HG02623 (cell line): ENCODE measurements around the gene TLN1.

Experiments used
- ATAC-seq: cut with Tn5 transposase; IDR thresholded peaks from one replicate; pipeline ENCODE4 v1.9.1; 2021; ENCODE audit warnings: moderate library complexity; ENCODE audit not compliant: unreplicated experiment

Gene TLN1

DNA sequence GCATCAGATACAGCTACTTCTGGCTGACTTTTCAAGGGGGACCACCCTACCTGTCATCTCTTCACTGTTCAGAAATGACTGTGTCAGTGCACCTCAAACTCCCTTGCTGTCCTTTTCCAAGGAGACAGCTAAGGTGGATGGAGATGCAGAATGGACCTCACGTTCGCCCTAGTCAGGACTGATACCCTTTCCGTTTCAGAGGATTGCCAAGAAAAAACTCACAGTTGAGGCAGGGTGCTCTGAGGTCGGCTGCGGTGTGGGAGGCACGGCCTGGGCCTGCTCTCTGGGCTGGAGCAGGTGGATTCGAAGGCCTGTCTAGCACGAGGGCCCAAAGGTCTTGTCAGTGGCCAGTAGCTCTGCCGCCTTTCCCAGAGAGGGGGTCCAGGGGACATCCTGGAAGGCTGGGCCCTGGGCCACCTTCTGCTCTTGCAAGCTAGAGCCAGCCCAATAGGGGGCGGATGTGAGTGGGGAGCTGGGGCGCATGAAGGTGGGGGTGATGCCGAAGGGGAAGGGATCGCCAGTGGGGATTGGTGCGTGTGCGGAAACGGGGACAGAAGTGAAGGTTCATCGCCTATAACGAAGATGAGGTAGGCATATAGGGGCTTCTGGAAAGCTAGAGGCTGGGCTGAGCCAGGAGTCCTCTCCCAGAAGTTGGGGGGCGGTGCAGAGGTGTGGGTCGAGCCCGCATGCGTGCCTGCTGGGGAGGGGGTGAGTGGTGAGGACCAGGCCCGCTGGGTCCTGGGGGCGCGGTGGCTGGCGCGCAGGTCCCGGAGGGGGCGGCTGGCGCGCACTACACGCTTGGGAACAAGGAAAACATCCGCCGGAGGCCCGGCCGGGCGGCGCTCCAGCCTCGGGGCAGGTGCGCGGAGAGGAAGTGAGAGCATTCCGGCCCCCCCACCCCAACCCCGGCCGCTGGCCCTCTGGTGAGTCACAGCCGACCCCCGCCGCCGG lies 24.6 kb upstream of the TLN1 start:
- ATAC-seq, result peak; percentile 53

DNA sequence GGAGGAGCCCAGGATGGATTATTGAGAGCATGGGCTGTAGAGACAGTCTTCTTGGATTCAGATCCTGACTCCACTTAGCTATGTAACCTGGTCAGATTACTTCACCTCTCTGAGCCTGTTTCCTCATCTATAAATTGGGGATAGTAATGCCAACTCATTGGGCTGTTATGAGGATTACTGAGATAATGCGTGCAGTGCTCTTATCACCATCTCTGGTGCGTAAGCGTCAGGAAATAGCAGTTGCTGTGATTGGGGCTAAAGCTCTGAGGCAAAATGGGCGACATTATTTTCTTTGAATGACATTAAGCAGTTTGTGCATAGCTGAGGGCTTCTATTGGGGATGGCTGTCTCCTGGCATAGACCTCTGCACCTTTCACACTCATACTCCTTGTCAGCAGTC lies 23.1 kb upstream of the TLN1 start:
- no peak for ATAC-seq

DNA sequence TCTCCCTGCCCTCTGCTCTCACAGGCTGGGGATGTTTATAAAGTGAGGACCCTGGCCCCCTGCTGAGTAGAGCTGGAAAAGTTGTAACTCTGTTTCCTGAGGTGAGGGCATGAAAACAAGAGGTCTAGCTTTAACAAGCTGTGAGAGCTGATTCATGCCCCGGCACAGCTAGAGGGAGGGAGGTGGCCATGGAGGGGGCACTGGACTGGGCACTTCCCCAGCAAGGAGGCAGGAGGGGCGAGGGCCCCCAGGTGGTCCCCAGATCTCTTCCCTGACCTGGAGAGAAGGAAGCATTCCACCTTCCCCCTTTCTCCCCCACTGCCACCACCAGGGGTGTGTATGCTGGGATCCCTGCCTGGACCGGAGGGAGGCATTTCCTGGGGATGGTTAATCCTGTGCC lies 22.3 kb upstream of the TLN1 start, which contains the start of gene MSMP:
Gene MSMP, minus strand, starts transcription at position 13 of the 400 bp plus-strand sequence. CDS start 147 bp downstream, outside the sequence.
- no peak for ATAC-seq

DNA sequence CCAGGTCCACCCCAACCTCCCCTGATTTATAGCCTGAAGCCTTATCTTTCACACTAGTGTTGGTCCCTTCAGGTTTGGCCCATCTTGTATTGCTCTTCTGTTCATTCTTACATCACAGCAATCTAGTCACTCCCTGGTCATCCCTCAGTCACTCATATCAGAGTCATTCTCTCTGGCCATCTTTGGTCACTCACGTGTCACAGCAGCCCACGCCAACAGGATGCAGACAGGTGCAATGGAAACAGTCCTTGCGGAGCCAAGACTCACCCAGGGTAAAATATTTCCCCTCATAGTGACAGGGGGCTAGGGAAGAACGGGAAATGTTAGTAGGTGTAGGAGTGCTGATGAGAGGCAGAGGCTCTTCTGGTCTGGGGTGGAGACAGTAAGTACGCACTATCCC lies 21.5 kb upstream of the TLN1 start:
- ATAC-seq, result no peak

GRCh38 chr9:35750256-35750531 lies 18.2 kb upstream of the TLN1 start:
- no peak for ATAC-seq

- peak; percentile 25 for ATAC-seq
Measured at GRCh38 chr9:35749515-35750255, 17.7 kb upstream of the TLN1 start.

GRCh38 chr9:35748858-35749514 lies 17.0 kb upstream of the TLN1 start, which contains the start of the genes GBA2 and RGP1:
GBA2 (minus strand) TSS chr9:35749228; CDS start chr9:35748704, 524 bp downstream.
RGP1 (plus strand) TSS chr9:35749287; CDS start chr9:35749756, 469 bp downstream.
- peak; percentile 73 for ATAC-seq

DNA sequence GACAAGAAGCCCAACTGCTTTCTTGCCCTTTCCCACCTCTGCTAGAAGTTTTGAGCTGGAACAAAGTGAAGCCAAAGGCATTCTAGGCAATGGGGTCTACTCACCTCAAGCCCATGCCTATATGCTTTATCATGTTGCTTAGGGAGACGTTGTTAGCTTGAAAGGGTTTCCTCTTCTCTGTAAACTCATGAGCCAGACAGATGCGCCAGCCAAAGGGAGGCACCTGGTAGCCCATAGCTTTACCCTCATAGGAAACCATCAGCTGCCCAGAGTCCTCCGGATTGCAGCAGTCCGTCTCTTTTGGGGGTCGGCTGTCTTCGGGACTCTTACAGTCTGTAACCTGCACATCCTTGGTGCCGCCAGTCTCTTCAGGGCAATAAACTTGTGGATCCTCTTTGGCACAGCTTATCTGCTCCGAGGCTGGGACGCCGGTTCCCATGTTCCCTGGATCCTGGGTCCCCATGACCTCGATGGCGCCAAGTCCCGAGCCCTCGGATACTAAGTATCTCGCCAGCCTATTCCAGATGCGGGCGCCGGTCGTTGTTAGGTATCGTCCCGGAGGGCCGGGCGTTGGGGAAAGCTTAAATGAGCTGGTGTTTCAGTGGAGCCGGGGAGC lies 16.4 kb upstream of the TLN1 start:
- ATAC-seq, result no peak

DNA sequence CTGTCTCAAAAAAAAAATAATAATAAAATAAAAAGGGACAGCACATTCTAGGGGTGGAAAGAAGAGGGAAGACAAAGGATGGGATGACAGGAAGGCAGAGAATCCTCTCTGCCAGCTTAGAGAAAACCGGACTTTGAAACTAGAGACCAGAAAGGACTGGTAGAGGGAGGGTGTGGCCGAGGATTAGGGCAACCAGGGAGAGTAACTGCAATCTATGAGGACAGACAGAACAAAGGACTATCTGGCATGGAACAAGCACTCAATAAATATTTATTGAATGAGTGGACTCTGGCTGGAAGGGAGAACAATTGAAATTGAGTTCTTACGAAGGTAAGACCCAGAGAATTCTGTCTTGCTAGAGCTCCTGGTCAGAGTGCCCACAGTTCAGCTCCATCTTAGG lies 14.6 kb upstream of the TLN1 start:
- ATAC-seq, result no peak

DNA sequence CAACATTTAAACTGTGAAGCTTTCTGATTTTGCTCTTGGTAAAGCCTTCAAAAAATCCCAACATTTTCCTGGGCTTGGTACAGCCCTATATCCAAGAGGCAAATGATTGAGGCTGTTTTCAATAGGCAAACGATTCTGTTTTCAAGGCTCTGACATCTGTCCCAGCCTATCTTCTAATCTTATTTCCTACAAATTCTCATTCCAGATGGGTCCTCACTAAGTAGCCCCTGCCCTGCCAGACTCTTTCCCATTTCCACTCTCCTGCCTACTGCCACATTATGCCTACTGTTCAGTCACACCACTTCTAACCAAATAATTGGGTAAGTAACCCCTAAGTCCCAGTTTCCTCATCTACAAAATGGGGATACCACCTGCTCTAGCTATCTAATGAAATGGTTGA lies 13.6 kb upstream of the TLN1 start:
- no peak for ATAC-seq

DNA sequence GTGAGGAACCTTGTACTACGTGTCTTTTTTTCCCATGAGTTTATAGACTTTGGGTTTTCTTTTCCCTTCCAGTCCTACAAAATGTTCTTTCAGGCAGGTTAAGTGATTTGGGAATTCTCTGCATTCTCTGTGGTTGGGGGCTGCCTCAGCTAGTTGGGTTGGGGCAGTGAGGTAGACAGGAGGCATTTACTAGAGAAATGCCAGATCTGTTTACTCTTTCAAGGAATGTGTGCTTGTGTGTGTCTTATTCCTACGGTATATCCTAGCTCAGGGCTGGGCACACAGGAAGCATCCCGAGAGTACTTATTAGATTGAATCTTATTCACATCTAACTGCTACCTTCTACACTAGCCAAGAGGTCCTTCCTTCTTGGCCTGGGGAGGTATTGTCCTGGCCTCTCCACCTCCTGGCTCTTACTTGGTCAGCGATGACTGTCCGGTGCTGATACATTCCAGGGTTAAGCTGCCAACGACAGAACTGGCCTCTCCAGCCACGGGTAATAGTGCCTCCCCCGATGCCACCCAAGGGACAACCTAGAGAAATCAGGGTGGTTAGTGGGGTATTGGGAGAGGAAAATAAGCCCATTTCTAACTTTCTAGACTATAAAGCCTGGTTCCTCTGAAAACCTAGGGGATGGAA lies 12.0 kb upstream of the TLN1 start:
- no peak for ATAC-seq

- ATAC-seq, result no peak
Measured at GRCh38 chr9:35743452-35743851, 11.5 kb upstream of the TLN1 start.

DNA sequence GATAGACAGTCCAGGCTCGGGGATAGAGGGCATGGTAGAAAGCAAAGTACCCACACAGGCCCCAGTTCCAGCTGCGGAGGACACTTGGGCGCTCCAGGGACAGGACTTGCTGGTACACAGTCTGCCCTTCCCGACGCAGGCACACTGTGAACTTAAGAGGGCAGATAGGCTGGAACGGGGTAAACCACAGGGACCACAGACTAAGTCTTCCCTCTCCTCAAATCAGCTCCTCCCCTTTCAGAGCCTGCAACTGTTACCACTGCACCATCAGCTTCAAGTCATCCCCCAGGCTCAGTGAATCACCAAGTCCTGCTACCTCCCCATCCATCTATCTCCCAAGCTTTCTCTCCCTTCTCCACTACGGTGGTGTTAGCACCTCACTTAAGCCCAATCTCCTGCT lies 9.7 kb upstream of the TLN1 start:
- no peak for ATAC-seq

DNA sequence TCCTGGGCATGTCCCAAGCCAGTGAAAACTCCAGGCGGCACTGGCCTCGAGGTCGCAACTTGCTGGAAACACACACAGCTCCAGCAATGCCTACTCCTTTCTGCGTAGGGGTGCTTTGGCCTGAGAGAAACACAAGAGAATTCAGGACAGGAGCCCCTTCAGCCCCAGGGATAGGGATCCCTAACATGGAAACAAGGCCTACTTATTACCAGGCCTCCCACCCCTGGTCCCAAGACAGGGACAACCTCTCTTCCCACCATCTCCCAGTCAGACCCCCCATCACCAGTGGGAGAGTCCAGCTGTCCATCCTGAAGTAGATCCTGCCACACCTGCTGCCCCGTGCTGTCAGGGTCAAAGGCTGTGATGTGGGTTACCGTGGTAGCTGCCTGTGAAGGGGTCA lies 8.2 kb upstream of the TLN1 start:
- no peak for ATAC-seq

DNA sequence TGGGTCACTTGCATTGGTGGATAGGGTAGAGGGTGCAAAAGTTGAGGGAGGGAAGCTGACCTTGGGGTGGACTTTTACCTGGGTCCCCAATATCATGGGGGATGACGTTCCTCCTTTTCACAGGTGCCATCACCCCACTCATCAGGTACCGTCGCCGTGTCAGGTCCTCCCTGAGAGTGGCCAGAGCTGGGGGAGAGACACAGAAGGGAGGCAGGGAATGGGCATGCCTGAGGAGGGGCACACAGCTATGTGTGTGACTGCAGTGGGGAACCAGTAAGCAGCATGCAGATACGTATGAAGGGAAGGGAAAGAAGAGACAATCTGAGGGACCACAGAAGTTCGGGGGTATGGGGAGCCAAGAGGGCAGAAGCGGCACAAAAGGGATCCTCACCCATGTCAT lies 6.9 kb upstream of the TLN1 start:
- no peak for ATAC-seq

DNA sequence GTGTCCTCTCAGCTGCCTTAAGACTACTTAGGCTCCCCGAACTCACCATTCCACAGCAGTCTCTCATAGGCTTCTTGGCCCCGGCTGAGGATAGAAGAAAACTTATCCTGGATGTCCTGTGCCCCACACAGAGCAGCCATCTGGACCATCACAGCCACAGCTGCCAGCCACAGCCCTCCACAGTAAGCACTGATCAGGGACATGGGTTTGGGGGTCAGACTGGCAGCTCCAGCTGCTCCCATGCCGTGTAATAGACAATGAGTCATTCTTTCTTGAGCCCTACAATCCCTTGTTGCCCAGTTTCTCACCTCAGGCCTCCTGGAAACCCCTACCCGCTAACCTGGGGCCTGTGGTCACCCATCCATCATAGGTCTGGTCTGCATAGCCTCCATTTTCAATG lies 6.2 kb upstream of the TLN1 start:
- ATAC-seq, result no peak

DNA sequence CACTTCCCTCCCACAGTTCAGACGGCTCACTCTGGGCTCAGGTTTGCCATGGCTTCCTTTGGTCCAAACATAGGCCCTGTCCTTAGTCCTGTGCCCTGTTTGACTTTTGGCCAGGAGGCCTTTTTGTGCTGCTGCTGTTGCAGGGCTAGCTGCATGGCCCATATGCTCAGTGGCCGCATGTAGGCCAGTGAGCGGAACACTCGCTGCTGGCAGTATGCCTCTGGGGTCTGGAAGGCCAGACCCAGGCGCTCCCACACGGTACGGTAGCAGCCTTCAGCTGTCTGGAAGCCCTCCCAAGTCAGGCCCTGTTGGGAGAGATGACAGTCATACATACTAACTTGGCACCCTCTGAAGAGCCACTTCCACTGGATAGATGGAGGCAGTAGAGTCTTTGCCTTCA lies 5.1 kb upstream of the TLN1 start:
- no peak for ATAC-seq

DNA sequence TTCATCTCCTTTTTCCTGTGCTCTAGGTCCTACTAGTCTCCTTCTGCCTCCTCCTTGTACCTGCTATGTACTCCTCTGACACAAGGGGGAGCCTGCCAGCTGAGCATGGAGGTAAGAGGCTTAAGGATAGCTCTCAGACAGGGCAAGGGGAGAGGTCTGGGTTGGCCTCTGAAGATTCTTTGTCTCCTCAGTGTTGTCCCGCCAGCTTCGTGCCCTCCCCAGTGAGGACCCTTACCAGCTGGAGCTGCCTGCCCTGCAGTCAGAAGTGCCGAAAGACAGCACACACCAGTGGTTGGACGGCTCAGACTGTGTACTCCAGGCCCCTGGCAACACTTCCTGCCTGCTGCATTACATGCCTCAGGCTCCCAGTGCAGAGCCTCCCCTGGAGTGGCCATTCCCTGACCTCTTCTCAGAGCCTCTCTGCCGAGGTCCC lies 4.2 kb upstream of the TLN1 start:
- ATAC-seq, result no peak

DNA sequence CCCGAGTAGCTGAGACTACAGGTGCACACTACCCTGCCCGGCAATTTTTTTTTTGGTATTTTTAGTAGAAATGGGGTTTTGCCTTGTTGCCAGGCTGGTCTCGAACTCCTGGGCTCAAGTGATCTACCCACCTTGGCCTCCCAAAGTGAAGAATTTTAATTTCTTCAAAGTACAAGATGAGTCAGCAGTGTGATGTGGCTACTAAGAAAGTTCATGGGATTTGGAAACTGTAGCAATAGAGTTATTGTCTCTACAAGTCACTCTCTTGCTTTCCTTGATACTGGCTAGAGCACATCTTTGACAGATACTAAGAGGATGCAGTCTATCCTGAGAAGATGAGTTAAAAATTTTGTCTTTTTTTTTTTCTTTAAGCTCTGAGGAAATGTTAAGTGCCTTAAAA lies 2.1 kb upstream of the TLN1 start:
- ATAC-seq, result no peak

DNA sequence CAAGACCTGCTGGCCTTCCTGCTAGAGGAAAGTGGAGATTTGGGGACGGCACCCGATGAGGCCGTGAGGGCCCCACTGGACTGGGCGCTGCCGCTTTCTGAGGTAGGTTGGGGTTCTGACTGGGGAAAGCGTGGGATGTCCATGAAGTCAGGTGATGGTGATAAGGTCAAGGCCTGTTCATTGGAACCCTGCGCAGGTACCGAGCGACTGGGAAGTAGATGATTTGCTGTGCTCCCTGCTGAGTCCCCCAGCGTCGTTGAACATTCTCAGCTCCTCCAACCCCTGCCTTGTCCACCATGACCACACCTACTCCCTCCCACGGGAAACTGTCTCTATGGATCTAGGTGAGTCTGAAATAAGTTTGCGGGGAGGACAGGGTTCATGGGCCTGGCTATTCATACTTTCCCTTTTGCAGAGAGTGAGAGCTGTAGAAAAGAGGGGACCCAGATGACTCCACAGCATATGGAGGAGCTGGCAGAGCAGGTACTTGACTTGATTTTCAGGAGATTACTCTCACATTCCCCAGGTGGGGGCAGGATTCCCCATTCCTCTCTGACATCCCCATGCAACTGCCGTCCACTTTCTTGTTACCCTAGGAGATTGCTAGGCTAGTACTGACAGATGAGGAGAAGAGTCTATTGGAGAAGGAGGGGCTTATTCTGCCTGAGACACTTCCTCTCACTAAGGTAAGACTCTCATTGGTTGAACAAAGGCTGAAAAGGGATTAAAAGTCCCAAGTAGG lies 976 bp upstream of the TLN1 start:
- ATAC-seq, result no peak
